Right lobe of liver (tissue), 4 donors: ENCODE data around the gene PLXNB3.

Experiments used
- CTCF ChIP-seq, 4 donors: fragments of 200-600 bp in 3 of 4; fragments of 450-650 bp in 1 of 4; IDR thresholded peaks; one replicate each; pipeline versions ENCODE4 v1.5.1 to v1.8.0; 2016 to 2022; ENCODE audit warnings: antibody characterized with exemption in 4 of 4, mild to moderate bottlenecking in 2 of 4
- POLR2A ChIP-seq: fragments of 450-650 bp; IDR thresholded peaks from one replicate; pipeline ENCODE4 v1.6.1; 2017; ENCODE audit warnings: antibody characterized with exemption, mild to moderate bottlenecking
- donor health status: DM: no; HTN: no; CAD: no.
- donor health status: DM: no; HTN: no; CAD: no.
- donor health status: DM: no; HTN: yes; CAD: no.

DNA sequence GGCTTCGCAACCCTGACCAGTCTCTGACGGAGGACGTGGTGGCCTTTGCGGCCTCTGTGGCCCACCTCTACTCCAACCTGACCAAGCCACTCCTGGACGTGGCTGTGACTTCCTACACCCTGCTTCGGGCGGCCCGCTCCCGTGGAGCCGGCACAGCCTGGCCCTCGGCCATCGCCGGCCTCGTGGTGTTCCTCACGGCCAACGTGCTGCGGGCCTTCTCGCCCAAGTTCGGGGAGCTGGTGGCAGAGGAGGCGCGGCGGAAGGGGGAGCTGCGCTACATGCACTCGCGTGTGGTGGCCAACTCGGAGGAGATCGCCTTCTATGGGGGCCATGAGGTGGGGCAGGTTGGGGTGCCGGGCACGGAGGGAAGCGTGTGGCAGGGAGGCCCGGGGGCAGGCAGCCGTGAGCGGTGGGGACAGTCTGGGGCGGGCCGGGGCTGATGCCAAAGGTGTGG lies 38.2 kb upstream of the PLXNB3 start:
- TF ChIP-seq CTCF (IDR thresholded peaks at IDR 0.05) (no peak), POLR2A (no peak)
